Hindlimb muscle (tissue), 1 donor: ENCODE data around the gene IL2RA. TPM values are rescaled to one million over a fixed set of nuclear protein-coding genes. Genes with fewer than 3 reads are reported as not detected.
A peak's percentile ranks its signal among the peaks of the same experiment; 100 is the strongest.
"Not testable (repeated sequence)": the region's sequence is repeated elsewhere in the genome, so short reads cannot be mapped to it uniquely, and the experiment has no call there.

Experiments
- DNase-seq: peaks from one replicate; pipeline ENCODE4 v3.0.0-alpha.2; 2013
- polyA plus RNA-seq: library from polyadenylated mRNA; unstranded; fragments of 120-200 nt; gene quantifications from one replicate; pipeline ENCODE4 v1.2.1, GENCODE V29; 2013; ENCODE audit not compliant: insufficient read length

IL2RA gene
- not detected for polyA plus RNA-seq

DNA sequence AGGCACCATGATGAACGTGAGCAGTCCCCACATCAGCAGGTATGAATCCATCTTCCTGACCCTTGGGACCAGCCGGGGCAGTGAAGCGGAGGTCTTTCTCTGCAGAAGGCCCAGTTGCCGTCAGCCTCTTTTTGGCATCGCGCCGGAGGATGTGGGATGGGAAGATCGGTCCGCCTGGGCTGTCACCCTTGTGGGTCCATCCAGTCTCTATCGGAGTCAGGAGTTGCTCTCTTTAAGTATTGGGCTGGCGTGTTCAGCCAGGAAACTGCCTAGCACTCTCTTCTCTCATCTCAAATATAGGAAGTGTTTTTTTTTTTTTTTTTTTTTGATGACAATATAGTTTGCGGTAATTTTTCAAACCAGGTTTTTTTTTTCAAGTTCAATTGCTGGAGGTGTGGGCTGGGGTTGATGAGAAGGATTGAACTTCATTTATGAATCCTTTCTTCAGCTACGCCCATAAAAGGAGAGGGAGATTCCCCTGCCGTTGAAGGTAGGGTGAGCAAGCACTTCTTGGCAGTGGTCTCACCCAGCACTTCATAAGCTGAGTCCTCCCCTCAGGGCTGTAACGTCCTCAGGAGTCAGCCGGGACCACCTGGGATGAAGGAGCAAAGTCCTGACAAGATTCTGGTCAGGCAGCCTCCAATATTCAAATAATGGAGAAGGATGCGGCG lies at the start of gene IL2RA:
Gene IL2RA, minus strand, starts transcription at position 267 of the 671 bp plus-strand sequence. Its CDS starts 216 bp downstream, at position 51.
- DNase-seq: no peak

DNA sequence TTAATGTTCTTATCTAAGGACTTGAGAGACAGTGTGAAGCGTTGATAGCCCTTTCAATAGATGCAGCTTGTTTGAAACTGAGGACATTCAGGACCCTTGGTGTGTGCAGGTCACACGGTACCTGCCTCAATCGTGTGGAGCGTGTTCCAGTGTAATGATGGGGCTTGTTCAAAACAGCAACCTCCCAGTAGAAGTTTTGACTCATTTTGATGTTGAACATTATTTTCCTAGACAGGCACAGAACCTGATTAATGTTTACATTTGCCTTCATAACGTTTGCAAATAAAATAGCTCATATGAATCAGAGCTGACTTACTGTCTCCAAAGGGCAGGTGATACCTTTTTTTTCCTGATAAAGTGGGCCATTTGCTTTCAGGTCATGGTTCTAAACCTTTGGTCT lies 48.0 kb upstream of the IL2RA start:
- DNase-seq: no peak

DNA sequence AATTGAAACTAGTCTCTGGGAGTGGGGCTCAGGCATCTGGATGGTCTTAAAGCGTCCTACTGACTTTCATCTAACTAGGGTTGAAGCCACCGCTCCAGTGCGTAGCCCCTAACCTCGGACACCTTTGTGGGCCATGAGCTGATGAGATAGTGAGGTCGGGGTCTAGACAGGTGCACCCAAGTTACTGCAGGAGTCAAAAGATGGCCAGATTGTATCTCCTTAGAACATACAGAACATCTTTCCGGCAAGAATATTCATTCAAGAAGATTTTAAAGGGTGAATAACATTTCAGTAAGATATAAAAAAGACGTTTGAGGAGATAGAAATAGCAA lies 47.2 kb upstream of the IL2RA start:
- DNase-seq: no peak

DNA sequence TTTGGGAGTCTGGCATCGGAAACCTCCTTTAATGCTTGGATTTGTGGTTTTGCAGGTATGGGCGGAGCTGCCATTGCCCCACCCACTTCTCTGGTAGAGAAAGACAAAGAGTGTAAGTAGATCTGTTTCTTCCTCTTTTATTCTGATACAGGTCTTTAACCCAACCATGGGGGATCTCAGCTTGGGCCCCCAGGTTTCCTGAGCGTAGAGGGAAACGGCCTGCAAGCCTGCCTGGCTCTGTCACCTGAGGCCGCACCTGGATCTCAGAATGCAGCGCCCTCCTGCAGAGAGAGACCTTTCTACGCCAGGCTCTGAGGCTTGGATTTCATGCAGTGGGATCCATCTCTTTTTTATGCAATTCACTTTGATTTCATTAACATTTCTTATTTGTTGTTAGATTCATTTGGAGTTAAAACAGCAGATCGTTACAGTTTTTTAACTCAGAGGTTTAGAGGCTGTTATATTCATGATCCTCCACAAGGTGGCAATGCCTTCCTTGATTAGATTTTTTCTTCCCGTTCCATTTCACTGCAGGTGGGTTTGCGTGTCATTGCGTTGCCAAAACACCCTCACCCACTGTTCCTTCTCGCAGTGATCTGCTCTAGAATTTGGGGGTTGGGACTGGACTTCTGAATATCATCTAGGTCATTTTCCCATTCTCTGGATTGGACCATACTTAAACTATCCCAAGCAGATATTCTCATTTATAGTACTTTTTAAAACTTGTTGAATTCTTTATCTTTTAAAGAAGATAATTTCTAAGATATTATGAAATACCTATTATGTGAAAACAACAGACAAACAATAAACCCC lies 46.7 kb upstream of the IL2RA start:
- DNase-seq: no peak

DNA sequence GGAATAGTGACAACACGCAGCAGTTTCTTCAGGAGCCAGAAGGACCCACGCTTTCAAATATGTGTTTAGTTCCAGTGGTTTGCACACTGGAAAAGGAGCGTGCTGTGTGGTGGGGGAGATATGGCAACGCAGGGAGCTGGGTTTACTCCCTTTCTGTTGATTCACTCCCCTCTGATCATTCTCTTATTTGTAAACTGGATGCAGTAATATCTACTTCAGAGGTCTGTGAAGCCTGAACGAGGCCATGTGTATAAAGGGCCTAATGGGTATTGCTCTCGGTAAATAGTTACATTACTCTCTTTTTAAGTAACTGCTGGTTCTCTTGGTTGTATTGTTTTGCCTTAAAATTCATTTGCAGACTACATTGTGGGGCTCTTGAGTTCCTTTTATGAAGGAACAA lies 45.9 kb upstream of the IL2RA start:
- DNase-seq: no peak

DNA sequence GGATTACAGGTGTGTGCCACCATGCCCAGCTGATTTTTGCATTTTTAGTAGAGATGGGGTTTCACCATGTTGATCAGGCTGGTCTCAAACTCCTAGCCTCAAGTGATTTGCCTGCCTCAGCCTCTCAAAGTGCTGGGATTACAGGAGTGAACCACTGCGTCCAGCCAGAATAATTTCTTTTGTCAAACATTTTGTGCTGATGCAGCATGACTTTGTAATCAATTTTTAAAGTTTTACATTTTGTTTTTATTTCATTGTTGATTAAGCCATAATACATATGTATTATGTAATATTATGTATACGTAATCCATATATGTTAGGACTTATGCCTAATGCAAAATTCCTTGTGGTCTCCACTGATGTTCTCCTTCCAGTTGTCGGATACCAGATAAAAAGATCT lies 45.4 kb upstream of the IL2RA start:
- not testable (repeated sequence) for DNase-seq

DNA sequence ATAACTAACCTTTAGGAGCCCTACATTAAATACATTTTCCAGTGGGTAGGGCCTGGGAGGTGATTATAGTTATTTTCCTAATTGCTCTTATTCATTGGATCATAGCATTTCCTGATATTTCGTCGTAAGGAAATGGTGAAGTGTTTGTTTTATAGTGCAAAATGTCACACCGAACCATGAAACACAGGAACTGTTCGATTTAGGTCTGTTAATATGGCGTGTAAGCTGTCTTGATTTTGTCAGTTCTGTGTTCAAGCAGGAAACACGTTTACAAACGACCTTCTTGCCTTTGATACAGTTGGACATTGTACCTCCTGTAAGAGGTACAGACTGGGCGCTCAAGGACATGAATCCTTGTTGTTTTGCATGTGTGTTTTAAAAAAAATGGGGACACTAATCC lies 41.4 kb upstream of the IL2RA start:
- DNase-seq: no peak

DNA sequence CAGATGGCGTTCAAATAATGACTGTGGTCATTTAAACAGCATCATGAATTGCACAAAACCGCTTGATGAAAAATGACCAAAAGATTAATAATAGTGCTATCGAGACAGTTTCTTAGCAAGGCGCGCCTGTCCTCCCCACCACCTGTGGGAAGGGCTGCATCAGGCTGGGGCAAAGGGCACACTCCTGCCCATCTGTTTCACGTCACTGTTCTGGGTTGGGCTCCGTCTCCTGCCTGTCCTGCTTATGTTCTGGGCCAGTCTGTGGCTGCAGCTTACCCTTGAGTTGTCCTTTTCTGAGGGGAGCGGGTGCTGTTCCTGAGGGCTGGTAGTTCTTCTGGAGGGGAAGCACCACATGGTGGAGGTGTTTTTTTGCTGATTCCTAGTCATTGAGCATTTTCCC lies 40.0 kb upstream of the IL2RA start:
- DNase-seq: no peak

DNA sequence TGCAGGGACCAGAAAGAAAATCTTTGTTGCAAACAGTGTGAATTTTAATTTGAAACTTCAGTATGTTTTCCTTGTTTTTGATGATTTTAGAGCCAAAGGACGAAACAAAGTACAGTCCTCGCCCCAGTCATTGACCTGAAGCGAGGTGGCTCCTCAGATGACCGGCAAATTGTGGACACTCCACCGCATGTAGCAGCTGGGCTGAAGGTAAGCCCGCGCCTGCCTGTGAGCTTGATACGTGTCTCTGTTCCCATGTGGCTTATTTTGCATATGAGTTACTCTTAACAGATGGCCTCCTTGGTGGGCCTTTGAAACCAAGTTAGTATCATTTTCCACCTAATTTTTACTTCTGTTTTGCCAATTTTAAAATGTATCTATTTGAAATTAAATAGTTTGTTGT lies 39.0 kb upstream of the IL2RA start:
- DNase-seq: no peak

DNA sequence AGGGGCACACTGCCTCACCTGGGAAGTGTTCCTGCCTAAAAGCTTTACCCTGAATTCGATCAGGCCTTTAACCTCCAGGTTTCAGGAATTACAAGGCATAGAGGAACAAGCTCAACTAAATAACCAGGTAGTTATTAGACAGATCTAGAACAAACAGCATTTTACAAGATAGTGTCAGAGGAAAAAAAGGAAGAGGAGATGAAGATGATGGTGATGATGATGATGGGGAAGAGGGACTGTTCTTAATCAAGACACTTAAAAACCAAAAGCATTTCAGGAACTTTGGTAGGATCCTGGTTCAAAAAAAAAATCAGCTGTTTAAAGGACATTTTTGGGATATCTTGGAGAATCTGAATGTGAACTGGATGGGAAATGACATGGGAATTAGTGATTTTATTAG lies 38.2 kb upstream of the IL2RA start:
- DNase-seq: no peak

DNA sequence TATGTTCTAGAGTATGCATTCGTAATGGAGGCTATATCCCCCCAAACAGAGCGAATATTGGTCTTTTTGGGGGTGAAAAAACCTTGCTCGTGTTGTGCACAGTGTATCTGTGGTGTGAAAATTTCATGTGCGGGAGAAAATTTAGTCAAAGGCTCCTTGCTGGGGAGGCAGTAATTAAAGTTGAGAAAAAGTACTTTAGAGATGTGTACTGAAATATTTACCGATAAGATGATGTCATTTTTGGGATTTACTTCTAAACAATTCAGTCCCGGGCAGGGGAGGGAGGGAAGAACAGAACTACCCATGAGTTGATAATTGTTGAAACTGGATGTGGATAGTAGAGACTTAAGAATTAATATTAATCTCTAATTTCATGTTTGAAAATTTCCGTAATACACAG lies 36.0 kb upstream of the IL2RA start:
- DNase-seq: no peak

DNA sequence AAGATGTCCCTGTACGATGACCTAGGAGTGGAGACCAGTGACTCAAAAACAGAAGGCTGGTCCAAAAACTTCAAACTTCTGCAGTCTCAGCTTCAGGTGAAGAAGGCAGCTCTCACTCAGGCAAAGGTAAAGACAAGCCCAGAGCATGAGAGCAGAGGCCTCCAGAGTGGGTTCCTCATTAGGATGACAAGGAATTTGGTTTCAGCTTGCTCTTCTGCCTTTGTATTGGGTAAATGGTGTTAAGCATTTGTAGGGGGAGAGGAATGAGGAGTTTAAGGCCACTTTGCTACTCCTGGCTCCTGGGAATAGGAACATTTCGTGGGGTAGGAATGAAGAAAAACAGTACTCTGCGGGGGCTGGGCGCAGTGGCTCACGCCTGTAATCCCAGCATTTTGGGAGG lies 34.9 kb upstream of the IL2RA start:
- no peak for DNase-seq

DNA sequence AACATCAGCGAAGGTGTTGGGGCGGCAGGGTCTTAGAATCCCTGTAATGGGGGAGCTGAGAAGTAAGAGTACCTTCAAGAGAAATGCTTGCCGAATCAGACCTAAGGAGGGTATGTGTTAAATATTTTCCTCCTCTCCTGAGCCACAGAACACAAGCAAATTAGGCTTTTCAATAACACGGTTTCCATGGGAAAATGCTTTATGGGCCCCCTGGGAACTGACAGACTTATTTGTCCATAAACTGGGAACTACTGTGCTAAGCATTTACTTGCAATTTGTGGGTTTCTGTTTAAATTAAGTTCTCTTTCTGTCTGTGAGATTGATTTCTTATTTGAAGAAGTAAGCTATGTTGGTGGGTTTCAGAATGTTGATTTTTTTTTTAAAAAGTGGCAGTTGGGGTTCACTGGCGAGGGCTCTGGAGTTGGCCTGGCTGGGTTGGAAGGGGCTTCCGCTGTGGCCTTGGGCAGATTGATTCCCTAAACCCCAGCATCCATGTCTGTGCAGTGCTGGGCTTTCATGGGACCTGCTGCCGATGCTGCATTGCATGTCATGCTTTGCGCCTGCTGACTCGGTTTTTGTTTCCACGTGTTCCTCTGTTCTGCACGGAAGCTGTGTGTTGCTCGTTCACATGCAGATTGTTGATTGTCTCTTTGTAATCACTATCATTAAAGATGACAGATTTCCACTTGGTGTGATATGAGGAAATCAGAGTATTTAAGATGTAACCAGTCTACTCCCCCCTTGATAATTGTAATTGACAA lies 33.8 kb upstream of the IL2RA start:
- DNase-seq: no peak

DNA sequence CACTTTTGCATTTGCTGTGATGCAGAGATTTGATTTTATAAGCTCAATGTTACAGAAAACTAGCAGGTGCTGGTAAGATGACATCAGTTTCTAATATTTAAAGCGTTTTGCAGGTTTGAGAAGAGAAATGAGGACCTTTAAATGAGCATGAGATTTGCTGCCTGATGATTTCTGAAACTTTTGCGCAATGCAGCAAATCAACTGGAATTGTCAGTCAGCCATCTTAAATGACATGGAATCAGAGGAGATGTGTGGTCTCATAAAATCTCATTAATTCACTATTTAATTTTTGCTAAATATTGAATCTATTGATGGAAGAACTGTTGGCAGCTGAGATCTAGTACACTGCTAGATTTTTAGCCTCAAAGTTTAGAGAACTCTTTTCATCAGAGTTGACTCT lies 30.6 kb upstream of the IL2RA start:
- no peak for DNase-seq

DNA sequence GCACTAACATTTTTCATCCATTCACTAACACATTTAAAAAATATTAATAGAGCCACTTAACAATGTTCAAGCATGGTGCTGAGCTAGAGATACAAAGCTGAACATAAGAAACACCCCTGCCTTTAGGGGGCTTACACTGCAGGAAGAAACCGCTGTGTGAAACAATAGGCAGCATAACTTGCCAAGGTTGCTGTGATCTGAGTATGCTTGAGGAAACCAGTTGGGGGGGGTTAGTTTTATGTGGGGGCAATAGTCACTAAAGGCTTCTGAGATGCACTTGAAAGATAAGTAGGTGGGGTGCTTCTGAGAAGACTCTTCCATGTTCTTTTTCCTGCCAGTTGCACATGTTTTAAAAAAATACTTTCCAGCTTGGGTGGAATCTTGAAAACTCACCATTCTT lies 29.5 kb upstream of the IL2RA start:
- no peak for DNase-seq

DNA sequence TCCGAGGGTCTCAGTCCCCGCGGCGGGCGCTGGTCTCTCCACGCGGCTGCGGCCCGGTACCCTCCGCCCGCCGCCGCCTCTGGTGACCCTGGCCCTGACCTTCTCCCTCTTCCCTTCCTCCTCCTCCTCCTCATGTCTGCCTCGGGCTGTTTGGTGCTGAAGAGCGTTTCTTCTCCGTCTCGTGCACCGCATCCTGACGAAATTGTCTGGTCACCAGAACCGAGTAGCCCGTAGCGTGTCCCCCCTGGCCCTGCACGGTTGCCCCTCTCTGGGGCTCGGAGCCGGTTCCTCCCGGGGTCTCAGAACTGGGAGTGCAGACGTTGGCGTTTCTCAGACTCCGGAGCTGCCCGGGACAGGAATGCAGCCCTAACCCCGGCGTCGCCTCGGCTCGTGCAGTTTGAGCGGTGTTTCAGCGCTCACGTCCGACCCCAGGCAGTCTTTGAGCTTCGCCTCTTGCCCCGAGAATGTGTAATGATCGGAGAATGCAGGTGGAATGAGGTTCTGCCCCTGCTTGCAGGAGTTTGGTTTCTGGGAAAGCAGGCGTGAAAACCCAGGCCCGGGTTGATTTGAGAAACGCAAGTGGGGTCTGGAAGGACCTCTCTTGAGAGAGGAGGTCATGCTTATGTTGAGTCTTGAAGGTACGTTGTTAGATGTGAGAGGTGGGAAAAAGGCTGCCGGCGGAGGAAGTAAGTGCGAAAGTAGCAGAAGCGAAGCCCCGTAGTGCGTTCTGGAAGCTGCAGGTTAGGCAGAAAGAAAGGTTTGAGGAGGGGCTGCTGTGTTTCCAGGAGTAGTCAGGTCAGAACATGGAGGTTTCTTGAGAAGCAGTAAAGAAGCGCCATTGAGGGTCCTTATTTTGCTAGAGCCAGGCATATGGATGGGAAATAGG lies 27.4 kb upstream of the IL2RA start:
- DNase-seq: no peak

DNA sequence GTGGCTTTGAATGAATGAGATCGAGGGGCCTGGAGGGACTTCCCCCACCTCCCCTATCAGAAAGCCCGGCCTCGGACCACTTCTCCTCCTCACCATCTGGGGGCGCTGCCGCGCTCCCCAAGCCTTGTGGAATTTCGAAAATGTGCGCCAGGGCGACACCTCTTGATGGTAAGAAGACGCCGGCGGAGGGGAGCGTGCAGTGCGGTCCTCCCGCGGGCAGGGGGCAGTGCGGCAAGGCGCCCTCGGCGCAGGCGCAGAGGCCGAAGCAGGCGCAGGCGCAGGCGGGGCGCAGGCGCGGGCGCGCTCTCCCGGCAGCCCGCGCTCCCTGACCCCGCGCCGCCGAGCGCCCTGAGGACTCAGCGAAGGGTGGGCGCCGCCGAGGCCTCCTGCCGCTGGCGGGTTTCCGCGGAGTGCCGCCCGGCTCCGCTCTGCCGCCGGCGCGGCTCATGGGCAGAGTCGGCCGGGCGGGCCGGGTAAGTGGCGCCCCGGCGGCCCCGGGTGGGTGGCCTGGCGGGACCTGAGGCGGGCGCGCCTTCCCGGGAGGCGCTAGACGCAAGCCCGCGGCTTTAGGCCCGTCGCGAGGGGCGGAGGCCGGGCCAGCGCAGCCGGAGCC lies 26.7 kb upstream of the IL2RA start, which contains the start of gene RBM17:
Gene RBM17, plus strand, starts transcription at position 314 of the 613 bp plus-strand sequence. CDS start 8,032 bp downstream, outside the sequence.
- peak; percentile 99 for DNase-seq

DNA sequence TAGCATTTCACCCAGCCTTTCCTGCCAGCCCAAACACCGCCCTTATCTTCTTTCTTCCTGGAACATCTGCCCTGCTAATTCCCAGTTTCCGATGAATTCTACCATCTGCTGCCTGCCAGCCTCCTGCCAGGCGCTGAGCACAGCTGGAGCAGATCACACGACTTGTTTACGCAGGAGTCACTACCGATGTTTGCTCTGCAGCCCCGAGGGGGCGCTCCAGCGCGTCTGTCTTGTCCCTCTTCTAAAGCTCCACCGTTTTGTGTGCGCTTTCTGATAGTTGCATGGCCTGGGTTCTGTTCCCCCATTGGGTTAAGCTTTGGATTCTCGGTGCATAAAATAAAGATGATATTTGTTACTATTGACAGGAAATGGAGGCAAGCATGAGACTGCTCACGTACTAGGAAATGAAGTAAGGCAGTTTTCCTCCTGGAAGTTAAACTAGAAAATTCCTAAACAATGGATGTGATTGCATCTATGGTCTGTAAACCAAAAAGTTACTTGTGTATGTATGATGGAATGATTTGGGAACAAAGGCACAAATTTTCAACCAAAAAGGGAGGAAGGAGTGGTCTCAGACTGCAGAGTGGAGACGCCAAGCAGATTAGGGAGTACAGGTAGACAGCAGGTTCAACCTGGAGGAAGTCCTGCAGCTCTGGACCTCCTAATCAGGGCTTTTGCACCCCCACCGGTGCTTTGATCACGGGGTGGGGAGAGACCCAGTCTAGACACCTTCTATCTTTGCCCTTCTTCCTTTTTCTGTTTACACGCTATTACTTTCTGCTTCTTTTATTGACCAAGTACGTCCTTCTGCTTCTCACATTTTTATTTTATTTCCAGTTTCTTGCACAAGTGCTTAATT lies 24.4 kb upstream of the IL2RA start:
- DNase-seq: peak; percentile 84

DNA sequence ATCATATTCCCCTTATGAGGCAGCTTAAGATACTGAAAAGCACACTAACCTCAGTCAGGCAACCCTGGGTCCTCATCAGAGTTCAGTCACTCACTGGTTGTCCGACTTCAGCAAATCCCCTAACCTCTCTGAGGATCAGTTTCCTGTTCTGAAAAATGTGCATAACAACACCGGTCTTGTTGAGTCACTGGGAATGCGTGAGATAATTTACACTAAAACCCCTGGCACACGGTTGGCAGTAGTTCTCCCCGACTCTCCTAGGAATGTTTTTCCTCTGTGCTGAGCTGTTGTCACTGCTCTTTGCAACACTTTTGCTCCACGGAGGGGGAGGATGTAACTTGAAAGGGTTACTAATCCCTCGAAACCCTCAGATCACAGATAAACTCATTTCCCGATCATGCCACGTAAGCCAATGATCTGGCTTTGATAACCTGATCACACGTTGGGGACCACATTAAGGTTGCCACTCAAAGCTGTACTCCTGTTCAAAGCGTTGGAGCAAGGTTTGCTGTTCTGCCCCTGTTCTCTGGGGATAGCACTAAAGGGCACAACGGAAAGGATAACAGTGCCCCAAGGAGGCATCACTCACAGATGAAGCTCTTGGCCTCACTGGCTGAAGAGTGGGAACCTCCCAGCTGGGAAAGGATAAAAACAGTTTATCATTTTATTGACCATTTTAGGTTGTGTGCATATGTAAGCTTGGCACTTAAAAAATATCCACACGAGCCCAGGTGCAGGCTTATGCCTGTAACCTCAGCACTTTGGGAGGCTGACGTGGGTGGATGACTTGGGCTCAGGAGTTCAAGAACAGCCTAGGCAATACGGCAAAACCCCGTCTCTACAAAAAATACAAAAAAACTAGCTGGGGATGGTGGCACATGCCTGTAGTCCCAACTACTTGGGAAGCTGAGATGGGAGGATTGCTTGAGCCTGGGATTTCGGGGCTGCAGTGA lies 21.6 kb upstream of the IL2RA start:
- DNase-seq: no peak
